ENCODE measurements around the gene OS9.

Gene OS9

DNA sequence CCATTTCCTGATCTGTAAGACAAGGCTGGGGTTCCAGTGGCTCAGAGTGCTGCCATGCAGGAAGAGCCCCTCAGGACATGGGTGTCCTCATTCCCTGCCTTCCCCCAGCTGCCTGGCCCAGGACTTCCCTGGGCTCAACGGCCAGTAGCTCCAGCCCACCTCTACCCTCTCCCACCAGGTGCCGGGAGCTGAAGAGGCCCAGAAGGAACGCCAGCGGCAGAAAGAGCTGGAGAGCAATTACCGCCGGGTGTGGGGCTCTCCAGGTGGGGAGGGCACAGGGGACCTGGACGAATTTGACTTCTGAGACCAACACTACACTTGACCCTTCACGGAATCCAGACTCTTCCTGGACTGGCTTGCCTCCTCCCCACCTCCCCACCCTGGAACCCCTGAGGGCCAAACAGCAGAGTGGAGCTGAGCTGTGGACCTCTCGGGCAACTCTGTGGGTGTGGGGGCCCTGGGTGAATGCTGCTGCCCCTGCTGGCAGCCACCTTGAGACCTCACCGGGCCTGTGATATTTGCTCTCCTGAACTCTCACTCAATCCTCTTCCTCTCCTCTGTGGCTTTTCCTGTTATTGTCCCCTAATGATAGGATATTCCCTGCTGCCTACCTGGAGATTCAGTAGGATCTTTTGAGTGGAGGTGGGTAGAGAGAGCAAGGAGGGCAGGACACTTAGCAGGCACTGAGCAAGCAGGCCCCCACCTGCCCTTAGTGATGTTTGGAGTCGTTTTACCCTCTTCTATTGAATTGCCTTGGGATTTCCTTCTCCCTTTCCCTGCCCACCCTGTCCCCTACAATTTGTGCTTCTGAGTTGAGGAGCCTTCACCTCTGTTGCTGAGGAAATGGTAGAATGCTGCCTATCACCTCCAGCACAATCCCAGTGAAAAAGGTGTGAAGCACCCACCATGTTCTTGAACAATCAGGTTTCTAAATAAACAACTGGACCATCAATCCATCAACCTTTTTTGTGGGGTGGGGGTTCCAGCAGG is 27.0 kb downstream of the OS9 start:
- TF ChIP-seq CTCF (IDR thresholded peaks at IDR 0.05): no peak

GRCh38 chr12:57722716-57723629 is 29.0 kb downstream of the OS9 start:
- TF ChIP-seq CTCF (IDR thresholded peaks at IDR 0.05): no peak

- TF ChIP-seq CTCF (IDR thresholded peaks at IDR 0.05): no peak
These were observed 29.7 kb downstream of the OS9 start for GRCh38 chr12:57723630-57723962.

- TF ChIP-seq CTCF (IDR thresholded peaks at IDR 0.05): no peak
These were observed 30.3 kb downstream of the OS9 start for GRCh38 chr12:57724003-57724935.

DNA sequence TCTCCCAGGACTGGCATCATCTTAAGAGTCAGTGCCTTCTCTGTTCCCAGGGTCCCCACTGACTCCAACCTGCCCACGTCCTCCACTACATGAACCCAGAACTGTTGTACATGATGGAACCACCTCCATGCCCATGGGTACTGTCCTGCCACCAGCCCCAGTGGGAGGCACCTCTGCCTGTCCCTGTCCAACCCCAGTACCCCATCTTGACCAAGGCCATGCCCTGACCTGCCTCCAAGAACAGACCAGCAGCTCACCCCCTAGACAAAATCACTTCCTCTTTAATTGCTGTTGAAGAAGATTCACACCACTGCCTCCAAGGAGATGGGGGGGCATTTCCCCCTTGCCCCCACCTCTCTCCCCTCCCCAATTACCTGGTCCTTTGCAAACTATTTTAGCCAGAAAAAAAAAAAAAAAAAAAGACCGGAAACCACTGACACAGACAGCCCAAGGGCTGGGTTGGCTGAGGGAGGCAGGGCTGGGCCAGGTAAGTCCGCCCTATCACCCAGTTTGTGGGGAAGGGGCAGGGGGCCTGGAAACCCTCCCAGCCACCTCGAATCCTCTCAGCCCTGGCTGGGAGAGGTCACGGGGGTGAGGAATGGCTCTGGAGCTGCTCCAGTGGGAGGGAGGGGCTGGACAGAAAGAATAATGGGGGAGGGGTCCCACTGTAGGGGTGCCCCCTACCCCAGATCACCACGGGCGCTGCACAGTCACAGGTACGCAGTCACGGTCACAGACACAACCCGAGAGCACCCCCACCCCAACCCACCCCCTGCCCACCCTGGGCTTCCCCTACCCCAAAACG is 31.2 kb downstream of the OS9 start:
- TF ChIP-seq CTCF (IDR thresholded peaks at IDR 0.05): no peak

- no peak for TF ChIP-seq CTCF (IDR thresholded peaks at IDR 0.05)
These were observed 31.9 kb downstream of the OS9 start for GRCh38 chr12:57725851-57726150.
